ENCODE results near the gene CHAT. TPM values are rescaled to one million over a fixed set of nuclear protein-coding genes. Genes with fewer than 3 reads are reported as not detected.

CHAT gene
- total RNA-seq, 1 donor from 2014 or later: not detected

- ATAC-seq: no peak
These were observed 1.2 kb upstream of the CHAT start for GRCh38 chr10:49612513-49613164.

DNA sequence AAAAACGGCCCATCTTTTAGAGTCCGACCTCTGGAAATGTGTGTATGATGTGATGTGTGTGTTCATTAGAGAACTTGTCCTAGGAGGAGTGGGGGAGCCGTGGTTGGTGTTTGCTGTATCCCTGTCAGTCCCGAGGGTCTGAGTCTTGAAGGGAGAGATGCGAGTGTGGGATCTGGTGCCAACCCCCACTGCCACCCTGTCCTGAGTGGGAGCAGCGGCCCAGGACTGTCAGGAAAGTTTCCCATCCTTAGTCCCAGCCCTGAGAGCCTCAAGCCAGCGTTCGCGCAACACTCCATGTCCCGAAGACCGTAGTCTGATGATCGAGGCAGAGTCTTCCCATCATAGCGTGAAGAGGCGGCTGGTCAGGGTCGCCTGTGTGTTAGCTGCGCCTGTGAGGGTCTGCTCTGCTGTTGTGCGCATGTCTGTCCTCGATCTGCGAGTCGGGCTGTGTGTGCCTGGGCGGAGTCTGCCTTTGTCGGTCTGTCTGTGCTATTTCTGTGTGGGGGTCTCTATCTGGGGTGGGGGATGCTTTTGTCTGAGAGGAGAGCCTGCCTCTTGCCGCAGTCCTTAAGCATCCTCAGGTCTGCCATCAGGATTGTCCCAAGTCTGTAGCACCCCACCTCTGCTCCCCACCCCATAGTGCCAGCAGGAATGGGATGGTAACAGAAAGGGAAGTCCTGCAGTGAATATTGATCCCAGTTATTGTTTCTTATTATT lies 514 bp upstream of the CHAT start:
- no peak for ATAC-seq

GRCh38 chr10:49614242-49615198 lies 683 bp downstream of the CHAT start:
- ATAC-seq: no peak

- ATAC-seq: no peak
These were observed 1.4 kb downstream of the CHAT start for GRCh38 chr10:49615213-49615612.

DNA sequence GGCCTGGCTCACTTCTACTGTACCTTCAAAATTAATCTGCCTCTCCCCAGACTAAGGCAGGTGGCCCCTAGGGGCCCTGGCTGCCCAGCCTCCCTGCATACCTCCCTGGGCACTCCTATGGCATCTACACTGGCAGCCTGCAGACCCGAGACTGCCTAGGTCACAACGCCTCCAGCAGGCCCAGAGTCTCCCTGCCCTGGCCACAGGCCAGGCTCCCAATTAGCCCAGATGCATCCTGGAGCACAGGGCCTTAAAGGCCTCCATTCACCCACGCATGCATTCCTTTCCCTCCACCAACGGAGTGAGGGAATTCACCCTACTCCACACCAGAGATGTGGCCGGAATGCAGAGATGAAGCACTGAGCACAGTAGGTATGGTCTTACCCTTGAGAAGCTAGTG lies 1.9 kb downstream of the CHAT start:
- ATAC-seq: no peak

DNA sequence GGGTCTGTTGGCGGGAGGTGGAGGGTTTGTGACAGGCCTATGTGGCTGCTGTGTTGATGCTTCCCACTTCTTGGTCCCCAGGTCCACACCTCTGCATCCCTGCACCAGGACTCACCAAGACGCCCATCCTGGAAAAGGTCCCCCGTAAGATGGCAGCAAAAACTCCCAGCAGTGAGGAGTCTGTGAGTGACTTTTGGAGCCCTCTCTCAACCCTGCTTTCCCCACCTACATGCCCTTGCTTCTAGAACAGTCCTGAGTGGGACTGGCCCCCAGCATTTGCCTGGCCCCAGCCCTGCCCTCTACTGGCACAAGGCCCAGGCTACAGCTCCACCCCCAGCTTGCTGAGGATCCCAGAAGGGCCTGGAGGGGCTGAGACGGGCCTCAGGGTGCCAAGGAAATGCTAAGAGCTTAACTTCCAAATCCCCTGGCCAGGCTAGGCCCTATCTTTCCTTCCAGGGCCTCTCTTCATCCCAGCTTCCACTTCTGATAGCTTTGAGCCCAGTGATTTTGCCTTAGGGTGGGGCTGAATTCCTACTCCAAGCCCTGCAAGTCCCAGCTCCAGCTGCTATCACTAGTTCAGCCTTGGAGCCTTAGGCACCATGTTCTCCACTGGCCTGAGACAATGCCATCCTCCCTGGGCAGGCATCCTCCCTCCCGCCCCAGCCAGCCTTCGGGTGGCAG lies 2.7 kb downstream of the CHAT start:
- no peak for ATAC-seq

- ATAC-seq: no peak
These were observed 3.5 kb downstream of the CHAT start for GRCh38 chr10:49617121-49618020.

DNA sequence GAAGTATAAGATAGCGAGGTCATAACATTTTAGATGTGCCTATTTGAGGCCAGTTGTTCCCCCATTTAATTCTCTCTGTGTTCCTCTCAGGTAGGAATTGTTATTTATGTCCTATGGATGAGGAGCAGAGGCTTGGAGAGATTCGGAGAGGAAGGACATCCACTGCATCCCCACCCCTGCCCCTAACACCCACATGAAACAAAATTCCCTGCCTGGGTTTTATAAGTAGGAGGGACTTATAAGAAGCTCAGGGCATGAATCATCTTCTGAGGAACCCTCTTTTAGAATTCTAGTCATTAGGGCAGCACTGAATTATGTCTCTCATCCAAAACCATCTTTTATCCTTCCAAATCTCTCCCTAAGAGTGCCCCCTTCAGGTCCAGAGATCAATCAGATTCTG lies 5.0 kb downstream of the CHAT start:
- no peak for ATAC-seq

GRCh38 chr10:49619613-49620012 lies 5.8 kb downstream of the CHAT start:
- no peak for ATAC-seq

DNA sequence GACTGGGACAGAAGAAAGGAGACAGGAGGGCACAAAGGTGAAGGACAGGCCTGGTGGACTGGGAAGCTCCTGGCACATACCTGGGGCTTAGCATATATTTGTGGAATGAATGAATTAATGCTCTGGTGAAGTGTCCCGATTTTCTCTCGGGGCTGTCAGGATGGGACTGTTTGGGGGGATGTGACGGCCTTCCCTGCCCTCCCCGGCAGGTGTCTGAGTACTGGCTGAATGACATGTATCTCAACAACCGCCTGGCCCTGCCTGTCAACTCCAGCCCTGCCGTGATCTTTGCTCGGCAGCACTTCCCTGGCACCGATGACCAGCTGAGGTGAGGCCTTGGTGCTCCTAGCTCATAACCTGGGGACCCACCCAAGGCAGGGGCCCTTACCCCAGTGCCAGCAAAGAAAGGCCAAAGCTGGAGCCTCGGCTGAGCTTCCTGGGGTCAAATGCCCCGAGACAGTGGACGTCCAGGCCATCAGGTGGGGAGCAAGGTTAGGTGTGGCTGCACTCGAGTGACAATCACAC lies 6.5 kb downstream of the CHAT start:
- no peak for ATAC-seq

DNA sequence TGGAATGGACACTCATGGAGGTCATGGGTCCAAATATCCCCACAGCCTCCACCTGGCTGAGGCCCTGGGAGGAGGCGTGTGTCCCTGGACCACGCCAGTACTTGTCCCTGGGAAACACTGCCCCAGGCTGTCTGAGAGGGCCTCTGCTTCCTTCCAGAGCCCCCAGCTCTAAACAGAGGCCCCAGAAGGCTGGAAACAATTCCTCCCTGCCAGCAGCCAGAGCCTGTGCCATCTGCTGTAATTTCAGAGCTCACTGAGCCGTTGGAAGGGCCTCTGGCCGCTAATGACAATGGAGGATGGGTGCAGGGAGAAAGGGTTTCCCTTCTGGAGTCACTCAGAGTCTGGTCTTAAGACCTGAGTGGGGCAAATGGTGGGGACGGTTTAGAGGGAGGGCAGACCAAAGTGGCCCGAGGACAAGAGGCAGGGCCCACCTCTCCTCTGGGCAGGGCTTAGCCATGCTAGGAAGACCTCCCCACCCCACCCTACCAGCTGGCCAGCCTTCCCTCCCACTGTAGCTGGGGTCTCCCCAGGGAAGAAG lies 7.1 kb downstream of the CHAT start:
- no peak for ATAC-seq

- no peak for ATAC-seq
These were observed 7.7 kb downstream of the CHAT start for GRCh38 chr10:49621561-49621960.

DNA sequence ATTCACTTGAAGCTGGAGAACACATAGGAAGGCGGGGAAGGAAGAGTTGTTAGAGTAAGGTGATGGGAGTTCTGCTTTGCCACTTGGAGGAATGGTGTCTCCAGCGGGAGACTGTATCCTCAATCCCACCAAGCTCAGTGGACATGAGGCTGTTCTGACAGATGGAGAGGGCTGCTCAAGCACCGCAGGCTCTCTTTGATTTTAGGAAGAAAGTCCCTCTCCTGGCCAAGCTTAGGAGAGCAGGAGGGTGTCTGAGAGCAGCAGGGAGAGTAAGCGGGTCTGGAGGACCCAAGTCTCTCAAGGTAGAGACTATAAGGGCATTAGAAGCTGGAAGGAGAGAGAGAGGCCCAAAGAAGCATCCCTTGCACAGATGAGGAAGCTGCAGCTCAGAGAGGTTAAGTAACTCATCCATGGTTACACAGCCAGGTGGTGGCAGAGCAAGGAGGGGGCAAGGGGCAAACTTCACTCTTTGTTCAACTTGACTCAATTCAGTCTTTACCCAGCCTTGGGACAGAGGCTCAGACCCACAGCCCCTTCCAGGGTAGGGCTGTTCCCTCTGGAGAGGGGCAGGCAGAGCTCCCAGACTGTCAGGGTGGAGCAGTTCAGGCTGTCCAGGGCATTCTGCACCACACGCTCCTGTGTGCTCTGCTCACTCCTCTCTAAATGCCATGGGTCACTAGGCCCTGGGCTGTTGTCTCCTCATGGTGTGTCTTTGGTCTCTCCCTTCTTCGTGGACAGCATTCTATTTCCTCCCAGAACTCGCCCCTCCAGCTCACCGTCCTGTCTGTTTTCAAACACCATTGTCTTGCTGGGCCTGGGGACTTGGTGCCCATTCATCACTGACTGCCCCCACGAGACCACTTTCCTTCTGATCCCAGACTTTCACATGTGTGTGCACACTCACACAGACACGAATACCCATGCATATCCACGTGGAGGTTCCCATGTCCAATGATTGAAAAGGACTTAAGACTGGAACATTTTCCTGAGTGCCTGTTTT lies 8.9 kb downstream of the CHAT start:
- no peak for ATAC-seq

DNA sequence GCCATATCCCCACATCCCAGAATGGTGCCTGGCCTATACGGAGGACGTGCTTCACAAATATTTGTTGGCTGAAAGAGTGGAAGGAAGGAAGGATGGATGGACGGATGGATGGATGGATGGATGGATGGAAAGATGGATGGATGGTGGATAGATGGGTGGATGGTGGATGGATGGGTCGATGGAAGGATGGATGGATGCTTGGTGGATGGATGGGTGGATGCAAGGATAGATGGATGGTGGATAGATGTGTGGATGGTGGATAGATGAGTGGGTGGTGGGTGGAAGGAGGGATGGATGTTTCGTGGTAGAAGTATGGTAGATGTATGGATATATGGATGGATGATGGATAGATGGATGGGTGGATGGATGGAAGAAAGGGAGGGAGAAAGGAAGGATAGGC lies 10.8 kb downstream of the CHAT start:
- no peak for ATAC-seq

DNA sequence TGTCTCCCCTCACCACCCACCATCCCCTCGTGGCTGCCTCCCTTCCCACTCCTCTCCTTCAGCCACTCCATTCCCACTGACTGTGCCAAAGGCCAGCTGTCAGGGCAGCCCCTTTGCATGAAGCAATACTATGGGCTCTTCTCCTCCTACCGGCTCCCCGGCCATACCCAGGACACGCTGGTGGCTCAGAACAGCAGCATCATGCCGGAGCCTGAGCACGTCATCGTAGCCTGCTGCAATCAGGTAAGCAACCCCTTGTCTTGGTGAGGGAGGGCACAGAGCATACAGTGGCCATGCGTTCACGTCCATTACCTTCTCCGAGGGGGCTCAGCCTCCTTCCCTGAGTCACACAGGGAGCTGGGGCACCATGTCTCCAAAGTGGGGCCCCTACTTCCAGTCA lies 11.6 kb downstream of the CHAT start:
- no peak for ATAC-seq

GRCh38 chr10:49627038-49627437 lies 13.2 kb downstream of the CHAT start:
- ATAC-seq: no peak

GRCh38 chr10:49627644-49628247 lies 13.9 kb downstream of the CHAT start:
- no peak for ATAC-seq

DNA sequence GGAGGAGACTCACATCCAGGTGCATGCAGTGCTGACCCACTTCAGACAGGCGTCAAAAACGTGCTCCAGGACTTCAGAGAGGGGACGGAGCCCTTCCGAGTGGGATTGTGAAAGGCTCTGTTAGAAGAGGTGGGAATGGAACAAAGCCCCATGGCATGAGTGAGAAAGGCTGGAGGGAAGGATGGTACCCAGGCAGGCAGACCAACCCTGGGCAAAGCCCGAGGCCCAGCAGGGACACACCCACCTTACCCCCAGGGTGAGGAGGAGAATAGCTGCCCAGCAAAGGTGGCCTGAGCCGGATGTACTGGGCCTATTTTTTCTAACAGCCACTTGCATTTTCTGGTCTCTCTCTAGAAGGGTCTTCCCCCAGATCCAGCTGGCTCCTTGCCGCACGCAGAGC lies 14.8 kb downstream of the CHAT start:
- ATAC-seq: no peak

- ATAC-seq: no peak
These were observed 15.6 kb downstream of the CHAT start for GRCh38 chr10:49629431-49629881.

Measured in esophagus mucosa (tissue), 1 donor.